RWPE2 (cell line): ENCODE measurements around the gene KLF16.

ENCODE experiments used
- ATAC-seq: fragments of 200-7000 bp; cut with Tn5 transposase; 3 replicates; pipeline ENCODE4 v1.9.1; 2021; ENCODE audit warnings: low read depth
- DNase-seq: peaks from one replicate; pipeline ENCODE4 v3.0.0-alpha.2; 2020; ENCODE audit warnings: low spot score
- H3K27ac ChIP-seq: fragments of 450-650 bp; 2 replicates; pipeline ENCODE4 v1.5.1; 2017; ENCODE audit warnings: mild to moderate bottlenecking; ENCODE audit not compliant: poor library complexity, severe bottlenecking
- H3K27me3 ChIP-seq: fragments of 250-450 bp; sonication (Bioruptor Pico); 2 replicates; pipeline ENCODE4 v1.5.1; 2021; ENCODE audit warnings: mild to moderate bottlenecking, moderate library complexity; ENCODE audit not compliant: insufficient read depth, poor library complexity, severe bottlenecking
- H3K36me3 ChIP-seq: fragments of 250-450 bp; sonication (Bioruptor Pico); 2 replicates; pipeline ENCODE4 v1.5.1; 2020; ENCODE audit warnings: low read depth, mild to moderate bottlenecking, moderate library complexity
- H3K4me1 ChIP-seq: fragments of 250-450 bp; sonication (Bioruptor Pico); 2 replicates; pipeline ENCODE4 v1.5.1; 2021; ENCODE audit warnings: mild to moderate bottlenecking, moderate library complexity; ENCODE audit not compliant: insufficient read depth, poor library complexity, severe bottlenecking
- H3K4me3 ChIP-seq: fragments of 250-450 bp; sonication (Bioruptor Pico); 2 replicates; pipeline ENCODE4 v1.5.1; 2021; ENCODE audit warnings: mild to moderate bottlenecking, moderate library complexity; ENCODE audit not compliant: severe bottlenecking
- H3K9me3 ChIP-seq: fragments of 250-450 bp; sonication (Bioruptor Pico); 2 replicates; pipeline ENCODE4 v1.5.1; 2021; ENCODE audit warnings: mild to moderate bottlenecking, moderate library complexity; ENCODE audit not compliant: severe bottlenecking
- CTCF ChIP-seq: fragments of 450-650 bp; IDR thresholded peaks from one replicate; pipeline ENCODE4 v1.5.1; 2017; ENCODE audit warnings: mild to moderate bottlenecking, moderate library complexity; ENCODE audit not compliant: poor library complexity, severe bottlenecking

KLF16 gene

GRCh38 chr19:1822210-1822609 is 41.2 kb downstream of the KLF16 start:
- H3K36me3 ChIP-seq: peaks cover 45% of the 10 kb centered on the region
- no peak for ATAC-seq
- no peak for DNase-seq
- H3K27me3 ChIP-seq: no peaks in the 10 kb centered on the region
- TF ChIP-seq CTCF: no peak
- no peak overlapping the region for H3K4me3 ChIP-seq
- no peaks in the 10 kb centered on the region for H3K4me1 ChIP-seq
- no peak overlapping the region for H3K27ac ChIP-seq
- no peaks in the 10 kb centered on the region for H3K9me3 ChIP-seq

- H3K9me3 ChIP-seq: no peaks in the 10 kb centered on the region
- no peak for DNase-seq
- no peak overlapping the region for H3K27ac ChIP-seq
- TF ChIP-seq CTCF: no peak
- no peaks in the 10 kb centered on the region for H3K27me3 ChIP-seq
- H3K36me3 ChIP-seq: peaks cover 37% of the 10 kb centered on the region
- H3K4me3 ChIP-seq: no peak overlapping the region
- no peak for ATAC-seq
- H3K4me1 ChIP-seq: no peaks in the 10 kb centered on the region
Observed at GRCh38 chr19:1819341-1820255, 43.8 kb downstream of the KLF16 start.

GRCh38 chr19:1818549-1819195 is 44.7 kb downstream of the KLF16 start:
- DNase-seq (no peak), ATAC-seq (no peak)
- H3K4me1 ChIP-seq: no peaks in the 10 kb centered on the region
- H3K27me3 ChIP-seq: no peaks in the 10 kb centered on the region
- peaks cover 29% of the 10 kb centered on the region for H3K36me3 ChIP-seq
- no peak for TF ChIP-seq CTCF
- no peaks in the 10 kb centered on the region for H3K9me3 ChIP-seq
- H3K4me3 ChIP-seq: no peak overlapping the region
- no peak overlapping the region for H3K27ac ChIP-seq

GRCh38 chr19:1817553-1818179 is 45.7 kb downstream of the KLF16 start:
- no peak for ATAC-seq
- Histone ChIP-seq H3K27me3 (no peaks in the 10 kb centered on the region), H3K27ac (no peak overlapping the region), H3K9me3 (no peaks in the 10 kb centered on the region), H3K36me3 (peaks cover 22% of the 10 kb centered on the region), H3K4me3 (no peak overlapping the region), H3K4me1 (no peaks in the 10 kb centered on the region)
- DNase-seq: no peak
- TF ChIP-seq CTCF: no peak
